ENCODE results near the gene ENPP3.

- TF ChIP-seq CTCF (IDR thresholded peaks at IDR 0.05; ENCODE audit: insufficient read depth, low read length, poor library complexity, severe bottlenecking), result no peak
- TF ChIP-seq EZH2phosphoT487 (conservative IDR thresholded peaks at IDR 0.05; ENCODE audit: low read length), result no peak
Observed at GRCh38 chr6:131658287-131658686, 21.2 kb downstream of the ENPP3 start.
